Stimulated activated naive CD4-positive, alpha-beta T cell treated with Interleukin-2 at 50 U/mL for 16 hours (primary cell): ENCODE data around the gene TMC1.

Experiments used
- DNase-seq: peaks from one replicate; lab custom pipeline; 2025; lab: John Stamatoyannopoulos, UW

The TMC1 gene

GRCh38 chr9:72874344-72874743 lies 352.9 kb downstream of the TMC1 start:
- DNase-seq, result no peak

- no peak for DNase-seq
Observed at GRCh38 chr9:72875221-72875620, 353.8 kb downstream of the TMC1 start.

- DNase-seq, result no peak
Observed at GRCh38 chr9:72880821-72881220, 359.4 kb downstream of the TMC1 start.

GRCh38 chr9:72882117-72882775 lies 360.8 kb downstream of the TMC1 start:
- no peak for DNase-seq

- no peak for DNase-seq
Observed at GRCh38 chr9:72883875-72884274, 362.5 kb downstream of the TMC1 start.

- DNase-seq, result no peak
Observed at GRCh38 chr9:72884508-72884907, 363.1 kb downstream of the TMC1 start.
